Fibroblast of the aortic adventitia (primary cell): ENCODE measurements around the gene SLC35F1. TPM values are rescaled to one million over a fixed set of nuclear protein-coding genes. Genes with fewer than 3 reads are reported as not detected.

Source experiments
- DNase-seq: peaks from one replicate; pipeline ENCODE4 v3.0.0-alpha.2; 2010; ENCODE audit warnings: low read depth
- H3K4me3 ChIP-seq: 2 replicates; pipeline ENCODE4 v1.5.1; 2011; ENCODE audit warnings: low read depth, mild to moderate bottlenecking, control low read depth, low read length, moderate library complexity
- total RNA-seq: library from RNA; depleted of rRNA; stranded (reverse); fragments of >200 nt; gene quantifications from 2 replicates; pipeline ENCODE4 v1.2.3, GENCODE V29; 2012; ENCODE audit warnings: low replicate concordance
- TF ChIP-seq, protein P1 (sequence below): IDR thresholded peaks from 2 replicates; pipeline ENCODE4 v1.5.1; 2011; ENCODE audit warnings: mild to moderate bottlenecking, low read length, control low read depth, inconsistent platforms; ENCODE audit not compliant: insufficient read depth

Gene SLC35F1
- total RNA-seq, 1 donor = not detected

DNA sequence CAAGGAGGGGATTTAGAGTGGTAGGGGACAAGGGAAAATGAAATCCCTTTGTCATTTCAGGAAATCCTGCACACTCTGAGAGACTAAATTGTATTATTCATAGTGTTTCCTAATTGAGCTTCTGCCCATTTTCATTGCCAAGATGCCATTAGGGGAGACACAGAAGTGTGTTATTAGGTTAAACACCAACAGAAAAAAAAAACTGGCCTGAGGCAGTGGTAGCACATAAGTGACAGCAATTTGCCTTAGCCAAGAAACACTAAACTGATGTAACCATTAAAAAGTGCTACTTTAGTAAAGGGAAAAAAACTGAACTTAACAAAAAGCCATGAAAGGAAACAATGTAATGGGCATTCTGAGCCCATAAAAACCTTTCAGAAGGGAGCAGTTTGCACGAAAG is 370.6 kb downstream of the SLC35F1 start:
- TF ChIP-seq, protein P1, sequence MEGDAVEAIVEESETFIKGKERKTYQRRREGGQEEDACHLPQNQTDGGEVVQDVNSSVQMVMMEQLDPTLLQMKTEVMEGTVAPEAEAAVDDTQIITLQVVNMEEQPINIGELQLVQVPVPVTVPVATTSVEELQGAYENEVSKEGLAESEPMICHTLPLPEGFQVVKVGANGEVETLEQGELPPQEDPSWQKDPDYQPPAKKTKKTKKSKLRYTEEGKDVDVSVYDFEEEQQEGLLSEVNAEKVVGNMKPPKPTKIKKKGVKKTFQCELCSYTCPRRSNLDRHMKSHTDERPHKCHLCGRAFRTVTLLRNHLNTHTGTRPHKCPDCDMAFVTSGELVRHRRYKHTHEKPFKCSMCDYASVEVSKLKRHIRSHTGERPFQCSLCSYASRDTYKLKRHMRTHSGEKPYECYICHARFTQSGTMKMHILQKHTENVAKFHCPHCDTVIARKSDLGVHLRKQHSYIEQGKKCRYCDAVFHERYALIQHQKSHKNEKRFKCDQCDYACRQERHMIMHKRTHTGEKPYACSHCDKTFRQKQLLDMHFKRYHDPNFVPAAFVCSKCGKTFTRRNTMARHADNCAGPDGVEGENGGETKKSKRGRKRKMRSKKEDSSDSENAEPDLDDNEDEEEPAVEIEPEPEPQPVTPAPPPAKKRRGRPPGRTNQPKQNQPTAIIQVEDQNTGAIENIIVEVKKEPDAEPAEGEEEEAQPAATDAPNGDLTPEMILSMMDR = no peak
- no peak overlapping the region for H3K4me3 ChIP-seq
- DNase-seq = no peak

DNA sequence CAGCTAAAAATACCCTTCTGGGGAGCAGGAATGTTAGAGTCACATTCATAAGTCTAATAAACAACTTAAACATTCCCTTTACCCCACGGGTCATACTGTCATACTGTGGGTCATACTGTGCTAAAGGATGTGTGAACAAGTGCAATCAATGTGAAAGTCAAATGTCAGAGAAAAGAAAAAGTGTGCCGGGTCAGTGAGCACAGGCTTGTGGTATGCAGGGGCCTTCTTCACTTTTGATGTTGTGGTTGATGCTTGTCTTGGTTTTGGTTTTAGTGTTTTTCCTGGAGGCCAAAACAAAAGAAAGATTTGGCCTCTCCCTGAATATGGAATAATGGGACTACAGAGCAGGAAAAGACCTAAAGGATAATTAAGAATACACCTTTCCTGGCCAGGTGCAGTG is 373.1 kb downstream of the SLC35F1 start:
- TF ChIP-seq, protein P1 = no peak
- no peak for DNase-seq
- H3K4me3 ChIP-seq = no peak overlapping the region

DNA sequence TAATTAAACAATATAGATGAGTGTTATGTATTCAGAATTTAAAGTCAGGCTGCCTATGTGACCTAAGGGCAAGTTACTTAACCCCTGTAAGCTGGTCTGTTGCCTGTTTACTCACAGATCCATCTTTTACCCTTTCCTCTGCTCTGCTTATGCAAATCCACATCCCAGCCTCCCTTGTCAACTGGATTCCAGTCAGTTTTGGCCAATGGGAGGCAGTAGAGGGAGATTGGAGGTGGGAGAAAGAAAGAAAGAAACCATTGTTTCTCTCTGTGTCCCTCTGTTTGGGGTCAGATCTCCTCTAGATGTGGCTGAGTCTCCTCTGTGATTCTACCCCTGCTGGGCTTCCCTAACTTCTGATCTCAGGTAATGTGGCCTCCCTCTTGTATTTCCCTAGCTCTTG is 374.2 kb downstream of the SLC35F1 start:
- TF ChIP-seq, protein P1 = no peak
- no peak overlapping the region for H3K4me3 ChIP-seq
- DNase-seq = no peak

DNA sequence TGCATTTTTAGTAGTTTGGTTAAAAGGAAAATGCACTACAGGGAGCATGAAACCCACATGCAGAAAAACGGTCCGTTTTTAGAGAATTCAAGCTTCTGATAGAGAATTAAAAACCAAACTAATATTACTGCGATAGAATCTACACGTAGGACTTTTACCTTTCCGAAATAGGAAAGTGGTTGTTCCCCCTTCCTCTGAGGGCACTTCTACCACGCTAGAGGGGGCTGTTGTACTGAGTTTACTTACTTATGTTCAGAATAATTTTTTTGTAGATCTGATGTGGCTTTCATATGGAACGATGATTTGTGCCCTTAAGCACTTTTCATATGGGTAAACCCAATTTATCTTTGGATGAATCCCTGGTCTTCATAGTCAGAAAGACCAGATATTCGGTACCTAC is 376.7 kb downstream of the SLC35F1 start:
- H3K4me3 ChIP-seq = no peak overlapping the region
- TF ChIP-seq, protein P1 = peak; percentile 84
- DNase-seq = peak; percentile 79

DNA sequence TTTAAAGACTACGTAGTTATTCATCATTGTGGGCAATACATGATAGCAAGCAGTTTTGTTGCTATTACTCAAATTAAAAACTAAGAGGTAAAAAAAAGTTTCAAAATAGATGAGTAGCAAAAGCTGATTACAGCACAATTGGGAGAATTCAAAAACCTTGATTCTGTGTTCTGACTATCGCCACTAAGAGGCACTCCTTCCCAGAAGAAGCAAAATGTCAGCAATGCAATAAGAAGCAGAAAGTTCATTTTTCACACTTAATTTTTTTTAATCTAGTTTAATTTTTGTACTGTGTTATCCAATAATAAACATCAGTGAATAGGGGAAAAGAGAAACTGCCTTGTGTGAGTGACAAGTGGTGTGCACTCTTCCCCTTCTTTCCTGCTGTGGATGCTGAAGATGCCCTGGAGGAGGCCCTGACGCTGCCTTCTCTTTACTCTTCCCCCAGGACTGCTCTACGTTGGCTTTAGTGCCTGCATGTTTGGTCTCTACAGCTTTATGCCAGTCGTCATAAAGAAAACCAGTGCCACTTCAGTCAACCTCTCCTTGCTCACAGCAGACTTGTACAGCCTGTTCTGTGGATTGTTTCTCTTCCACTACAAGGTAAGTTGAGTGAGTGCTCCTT is 377.8 kb downstream of the SLC35F1 start:
- peak; percentile 47 for DNase-seq
- H3K4me3 ChIP-seq = no peak overlapping the region
- TF ChIP-seq, protein P1 = peak; percentile 59

DNA sequence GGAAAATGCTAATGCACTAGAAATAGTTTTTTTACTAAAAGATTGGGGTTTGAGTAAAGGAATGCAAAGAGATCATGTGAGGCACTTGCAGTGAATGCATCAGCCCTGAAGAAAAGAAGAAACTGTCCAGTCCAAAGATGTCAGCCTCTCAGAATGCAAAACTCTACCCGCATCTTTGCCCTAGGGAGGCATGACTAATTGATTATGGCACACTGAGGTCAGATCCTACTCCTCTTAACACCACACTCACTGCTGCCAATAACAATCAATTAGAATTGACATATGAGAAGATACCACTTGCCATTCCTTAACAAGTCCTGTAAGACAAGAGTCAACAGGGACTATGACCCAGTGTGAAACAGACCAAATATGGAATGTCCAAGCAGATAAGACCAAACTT is 378.7 kb downstream of the SLC35F1 start:
- DNase-seq = no peak
- TF ChIP-seq, protein P1 = no peak
- no peak overlapping the region for H3K4me3 ChIP-seq

DNA sequence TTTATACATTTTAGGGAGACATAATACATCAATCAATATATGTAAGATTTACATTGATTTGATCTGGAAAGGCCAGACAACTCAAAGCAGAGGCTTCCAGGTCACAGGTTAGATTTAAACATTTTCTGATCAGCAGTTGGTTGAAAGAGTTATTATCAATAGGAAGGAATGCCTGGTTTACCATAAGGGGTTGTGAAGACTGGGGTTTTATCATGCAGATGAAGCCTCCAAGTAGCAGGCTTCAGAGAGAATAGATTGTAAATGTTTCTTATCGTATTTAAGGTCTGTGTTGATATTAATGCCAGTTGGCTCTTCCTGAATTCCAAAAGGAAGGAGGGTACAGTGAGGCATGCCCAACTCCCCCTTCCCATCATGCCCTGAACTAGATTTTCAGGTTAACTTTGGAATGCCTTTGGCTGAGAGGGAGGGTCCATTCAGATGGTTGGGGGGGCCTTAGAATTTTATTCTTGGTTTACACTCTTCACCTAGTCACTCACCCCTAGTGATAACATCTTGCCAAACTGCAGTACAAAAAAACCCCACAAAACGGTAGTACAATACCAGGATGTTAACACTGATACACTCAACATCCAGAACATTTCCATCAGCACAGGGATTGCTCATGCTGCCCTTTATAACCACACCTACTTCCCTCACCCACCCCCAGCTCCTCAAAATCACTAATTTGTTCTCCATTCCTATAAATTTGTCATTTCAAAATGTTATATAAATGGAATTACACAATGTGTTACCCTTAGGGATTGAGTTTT is 381.5 kb downstream of the SLC35F1 start:
- TF ChIP-seq, protein P1 = peak; percentile 20
- peak; percentile 15 for DNase-seq
- no peak overlapping the region for H3K4me3 ChIP-seq
